GM19043 (cell line): ENCODE data around the gene L3MBTL3.

ENCODE experiments used
- ATAC-seq: cut with Tn5 transposase; IDR thresholded peaks from one replicate; pipeline ENCODE4 v1.9.1; 2021; ENCODE audit warnings: low read depth; ENCODE audit not compliant: unreplicated experiment

L3MBTL3 gene

GRCh38 chr6:130018292-130018743, at the start of gene L3MBTL3:
TSS of gene L3MBTL3 (plus strand) at chr6:130018581. CDS start at chr6:130042700, 24,119 bp downstream.
- peak; percentile 60 for ATAC-seq

- no peak for ATAC-seq
These were observed 49.3 kb upstream of the L3MBTL3 start for GRCh38 chr6:129969064-129969463.

- ATAC-seq: no peak
These were observed 42.3 kb upstream of the L3MBTL3 start for GRCh38 chr6:129976110-129976509.

GRCh38 chr6:129978148-129978916, 40.0 kb upstream of the L3MBTL3 start:
- no peak for ATAC-seq

GRCh38 chr6:129980821-129981220, 37.6 kb upstream of the L3MBTL3 start:
- no peak for ATAC-seq

GRCh38 chr6:129981598-129981997, 36.8 kb upstream of the L3MBTL3 start:
- no peak for ATAC-seq

DNA sequence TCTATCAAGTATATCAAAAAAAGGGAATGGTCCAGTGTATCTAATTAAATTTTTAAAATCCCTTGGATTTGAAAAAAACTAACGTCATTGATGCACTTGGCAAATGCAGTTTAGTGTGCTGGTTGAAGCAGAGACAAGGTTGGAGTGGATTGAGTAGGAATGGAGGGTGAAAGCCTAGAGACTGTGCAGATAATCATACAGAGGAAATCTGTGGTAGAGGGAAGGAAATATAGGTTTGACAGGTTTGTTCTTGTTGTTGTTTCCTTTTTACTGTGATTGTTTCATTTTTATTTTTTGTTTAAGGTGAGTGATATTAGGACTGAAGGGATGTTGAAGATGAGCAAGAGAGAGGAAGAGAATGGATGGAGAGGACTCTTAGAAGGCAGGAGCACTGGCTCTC, 29.0 kb upstream of the L3MBTL3 start:
- ATAC-seq: no peak

DNA sequence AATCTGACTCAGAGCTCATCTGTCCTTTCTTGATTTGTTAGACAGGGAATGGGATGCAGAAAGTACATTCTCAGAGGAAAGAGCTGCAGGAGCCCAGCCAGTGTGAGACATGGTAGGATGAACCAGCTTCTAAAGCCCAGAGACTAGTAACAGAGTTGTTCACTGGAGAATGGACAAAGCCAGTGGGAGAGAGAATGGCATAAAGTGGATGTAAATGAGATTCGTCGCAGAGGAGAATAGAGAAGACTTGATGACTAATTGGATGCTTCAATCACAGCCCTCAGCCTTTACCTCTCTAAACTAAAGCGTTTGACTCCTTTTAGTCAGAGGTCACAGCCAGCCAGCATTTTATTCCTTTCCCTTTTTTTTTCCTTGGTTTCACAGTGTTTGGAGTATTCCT, 25.5 kb upstream of the L3MBTL3 start:
- no peak for ATAC-seq

GRCh38 chr6:129994410-129994809, 24.0 kb upstream of the L3MBTL3 start:
- no peak for ATAC-seq

DNA sequence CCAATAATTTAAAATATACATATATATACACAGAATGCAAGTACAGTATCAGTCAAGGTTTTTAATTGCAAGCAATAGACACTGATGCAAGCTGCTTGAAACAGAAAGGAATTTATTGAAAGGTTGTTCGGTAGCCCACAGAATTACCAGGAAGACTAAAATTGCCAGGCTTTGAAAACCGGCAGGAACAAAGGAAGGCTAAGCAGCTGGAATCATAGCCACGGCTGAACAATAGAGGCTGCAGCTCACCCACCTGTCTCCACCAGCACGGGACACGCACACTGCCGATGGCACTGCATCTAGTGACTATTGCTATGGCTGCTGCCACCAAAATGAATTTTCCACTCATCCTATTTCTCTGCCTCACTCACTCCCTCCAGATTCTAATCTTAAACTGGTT, 22.0 kb upstream of the L3MBTL3 start:
- ATAC-seq: no peak

DNA sequence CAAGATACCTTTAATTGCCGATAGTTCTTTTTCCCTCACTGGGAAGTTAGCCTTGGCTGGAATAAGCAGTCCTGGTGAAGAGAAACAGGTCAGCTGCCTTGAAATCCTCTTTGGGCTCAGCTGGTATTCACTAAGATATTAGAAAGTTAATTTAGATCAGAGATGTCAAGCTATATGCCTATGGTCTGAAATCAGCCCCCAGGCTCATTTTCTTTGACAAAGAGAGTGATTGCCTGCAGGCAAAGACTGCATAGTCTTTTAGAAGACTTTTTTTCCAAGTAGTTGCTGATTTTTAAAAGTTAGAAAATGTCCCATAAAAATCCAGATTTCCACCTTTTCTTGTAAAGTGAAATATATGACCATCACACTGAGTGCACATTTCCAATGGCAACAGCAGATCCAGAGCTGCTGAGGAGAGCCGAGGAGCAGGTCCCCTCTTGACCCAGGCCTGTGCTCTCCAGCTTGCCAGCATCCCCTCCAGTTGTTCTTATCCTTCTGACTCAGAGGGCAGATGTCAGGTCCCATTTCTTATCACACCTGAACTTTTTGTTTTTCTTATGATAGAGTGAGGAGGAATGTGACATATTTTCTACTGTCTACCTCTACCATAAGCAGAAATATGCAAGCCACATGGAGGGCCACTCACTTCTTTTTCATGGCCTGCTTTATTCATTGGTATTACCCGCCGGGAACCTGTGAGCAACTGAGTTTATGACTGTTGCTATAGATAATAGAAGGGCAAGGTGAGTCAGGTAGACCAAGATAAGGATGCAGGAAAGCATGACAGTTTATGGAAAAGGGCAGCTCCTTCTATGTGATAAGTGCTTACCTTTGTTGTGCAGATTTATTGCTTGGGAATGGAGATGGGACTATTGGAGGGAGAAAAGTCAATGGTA, 17.6 kb upstream of the L3MBTL3 start:
- no peak for ATAC-seq

DNA sequence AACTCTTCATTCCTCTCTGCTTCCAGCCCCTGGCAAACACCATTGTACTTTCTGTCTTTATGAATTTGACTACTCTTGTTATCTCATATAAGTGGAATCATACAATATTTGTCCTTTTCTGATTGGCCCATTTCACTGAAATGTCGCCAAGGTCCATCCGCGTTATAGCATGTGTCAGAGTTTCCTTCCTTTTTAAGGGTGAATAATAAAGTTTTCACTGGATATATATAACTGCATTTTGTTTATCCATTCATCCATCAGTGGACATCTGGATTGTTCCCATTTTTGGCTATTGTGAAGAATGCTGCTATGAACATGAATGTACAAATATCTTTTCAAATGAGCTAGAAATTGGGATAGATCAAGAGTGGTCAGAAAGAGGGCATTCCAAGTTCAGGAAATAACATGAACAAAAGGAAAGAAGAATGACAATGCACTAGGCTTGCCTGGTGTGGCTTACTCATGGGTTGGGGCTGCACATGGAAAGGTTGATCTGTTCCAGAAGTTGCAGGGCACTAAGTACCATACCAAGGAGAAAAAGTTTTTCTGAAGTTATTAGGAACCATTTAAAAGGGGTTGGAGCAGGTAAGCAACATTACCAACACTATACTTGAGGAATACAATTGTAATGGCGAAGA, 10.0 kb upstream of the L3MBTL3 start:
- no peak for ATAC-seq

- no peak for ATAC-seq
These were observed 9.2 kb upstream of the L3MBTL3 start for GRCh38 chr6:130009146-130009545.

- ATAC-seq: no peak
These were observed 8.0 kb upstream of the L3MBTL3 start for GRCh38 chr6:130010387-130010786.

- no peak for ATAC-seq
These were observed 5.7 kb upstream of the L3MBTL3 start for GRCh38 chr6:130012728-130013127.

- ATAC-seq: peak; percentile 14
These were observed 454 bp downstream of the L3MBTL3 start for GRCh38 chr6:130018744-130019325.

- ATAC-seq: peak; percentile 12
These were observed 1.1 kb downstream of the L3MBTL3 start for GRCh38 chr6:130019326-130020072.

DNA sequence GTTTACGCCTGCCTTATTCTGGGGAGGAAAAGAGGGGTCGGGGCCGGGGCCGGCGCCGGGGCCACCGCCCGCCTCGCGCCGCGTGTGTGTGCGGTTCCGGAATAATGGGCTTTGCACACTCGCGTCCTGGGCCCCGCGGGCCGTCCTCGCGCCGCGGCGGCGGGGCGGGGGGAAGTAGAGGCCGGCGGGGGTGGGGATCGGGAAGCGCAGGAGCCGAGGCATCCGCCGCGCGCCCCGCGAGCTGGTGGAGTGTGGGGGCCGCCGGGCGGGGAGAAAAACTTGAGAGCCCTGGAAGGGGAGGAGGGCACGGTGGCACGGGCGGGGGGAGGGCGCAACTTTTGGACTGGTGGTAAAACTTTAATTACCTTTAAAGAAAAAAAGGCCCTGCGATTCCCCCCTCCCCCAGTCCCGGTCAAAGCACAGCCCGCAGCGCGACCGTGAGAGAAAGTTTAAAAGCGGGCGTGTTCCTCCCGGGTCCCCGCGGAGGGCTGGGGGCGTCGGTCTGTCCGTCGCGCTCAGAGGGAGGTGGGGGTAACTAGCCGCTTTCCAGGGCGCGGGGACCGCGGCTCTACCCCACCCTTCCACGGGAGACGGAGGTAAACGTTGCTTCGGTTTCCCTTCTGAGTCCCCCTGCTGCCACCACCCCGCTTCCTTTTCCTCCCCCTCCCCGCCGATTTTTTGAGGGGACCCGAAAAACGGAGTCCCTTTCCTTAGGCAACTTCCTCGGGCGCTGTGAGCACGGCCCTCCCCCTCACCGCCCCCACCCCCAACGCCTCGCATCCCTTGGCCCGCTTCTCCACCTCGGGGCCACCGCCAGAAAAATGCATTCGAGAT, 1.9 kb downstream of the L3MBTL3 start:
- ATAC-seq: no peak
